ENCODE data around the gene WSB2.
A peak's percentile ranks its signal among the peaks of the same experiment; 100 is the strongest.
"Not testable (repeated sequence)": the region's sequence is repeated elsewhere in the genome, so short reads cannot be mapped to it uniquely, and the experiment has no call there.

The WSB2 gene

GRCh38 chr12:118061011-118061872, at the start of gene WSB2:
Gene WSB2, minus strand, starts transcription at chr12:118061179. Its CDS starts 131 bp downstream, at chr12:118061048.
- no peak for DNase-seq (ENCODE audit: low spot score)
- FAIRE-seq: no peak

- no peak for FAIRE-seq
These were observed 48.1 kb upstream of the WSB2 start for GRCh38 chr12:118109088-118109487.

DNA sequence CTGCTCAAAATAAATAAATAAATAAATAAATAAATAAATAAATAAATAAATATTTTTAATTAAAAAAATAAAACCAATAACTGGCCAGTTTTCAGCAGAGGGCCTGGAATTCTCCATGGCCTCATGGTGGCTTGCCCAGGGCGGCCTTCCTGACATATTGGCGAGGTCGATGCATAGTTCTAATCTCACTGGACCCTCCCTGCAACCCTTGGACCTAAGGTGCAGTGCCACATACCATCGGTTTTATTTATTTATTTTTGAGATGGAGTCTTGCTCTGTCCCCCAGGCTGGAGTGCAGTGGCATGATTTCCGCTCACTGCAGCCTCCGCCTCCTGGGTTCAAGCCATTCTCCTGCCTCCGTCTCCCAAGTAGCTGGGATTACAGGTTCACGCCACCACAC, 46.7 kb upstream of the WSB2 start:
- DNase-seq (ENCODE audit: low spot score) (no peak), FAIRE-seq (no peak)

More at GRCh38 chr12:118109088-118109487, 48.1 kb upstream of the WSB2 start:
- DNase-seq (ENCODE audit: low spot score): no peak

DNA sequence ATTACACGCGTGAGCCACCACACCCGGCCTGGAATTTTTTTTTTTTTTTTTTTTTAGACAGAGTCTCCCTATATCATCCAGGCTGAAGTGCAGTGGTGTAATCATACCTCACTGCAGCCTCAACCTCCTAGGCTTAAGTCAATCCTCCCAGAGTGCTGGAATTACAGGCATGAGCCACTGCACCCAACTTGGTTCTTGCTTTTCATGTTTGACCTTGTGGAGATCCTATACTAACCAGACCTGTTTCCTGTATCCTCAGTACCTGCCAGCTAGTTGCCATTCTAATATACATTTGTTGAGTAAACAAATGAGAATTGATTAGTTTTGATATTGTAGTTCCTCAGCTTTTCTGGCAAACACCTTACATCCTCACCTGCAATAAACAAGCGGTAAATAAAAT, 46.0 kb upstream of the WSB2 start:
- FAIRE-seq: no peak

DNA sequence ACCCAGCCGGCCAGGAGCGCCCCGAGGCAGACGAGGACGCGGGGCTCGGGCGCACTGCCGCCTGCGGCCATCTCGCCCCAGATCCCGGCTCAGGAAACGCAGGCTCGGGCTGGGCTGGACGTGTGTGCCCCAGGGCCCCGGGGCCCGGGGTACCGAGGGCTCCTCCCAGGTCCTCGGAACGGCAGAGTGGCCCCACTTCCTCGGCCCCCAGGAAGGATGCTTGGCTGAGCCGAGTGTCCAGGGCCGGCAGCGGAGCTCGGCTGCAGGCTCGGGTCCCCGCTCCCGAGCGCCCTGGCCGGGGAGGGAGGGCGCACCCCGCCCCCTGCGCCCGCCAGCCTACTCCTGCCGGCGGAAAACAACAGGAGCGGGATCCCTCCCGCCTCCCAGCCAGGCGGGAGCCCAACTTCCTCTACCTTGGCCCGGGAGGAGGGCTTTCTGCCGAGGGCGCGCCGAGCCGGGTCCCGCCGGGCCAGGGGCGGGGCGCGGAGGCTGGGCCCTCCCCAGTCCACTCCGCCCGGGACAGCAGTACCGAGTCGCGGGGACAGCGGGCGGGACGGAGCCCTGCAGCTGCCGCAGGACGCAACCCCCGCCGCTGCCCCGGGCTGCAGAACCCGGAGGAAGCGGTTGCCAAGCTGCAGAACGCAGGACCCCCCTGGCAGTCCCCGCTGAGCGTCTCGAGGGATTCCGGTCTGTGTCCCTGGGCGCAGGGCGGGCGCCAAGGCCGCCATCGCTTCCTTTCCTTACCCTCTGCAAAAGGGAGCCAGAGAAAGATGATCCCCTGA, 42.8 kb upstream of the WSB2 start, which contains the start of gene VSIG10:
Gene VSIG10 (minus strand): TSS at position 411 of the 782 bp plus-strand sequence. CDS start 340 bp downstream, at position 71.
- DNase-seq (ENCODE audit: low spot score) (peak; percentile 56), FAIRE-seq (no peak)

More for the DNA sequence above, 46.0 kb upstream of the WSB2 start:
- no peak for DNase-seq (ENCODE audit: low spot score)

- FAIRE-seq (no peak), DNase-seq (ENCODE audit: low spot score) (no peak)
These were observed 42.2 kb upstream of the WSB2 start for GRCh38 chr12:118103201-118103600.

DNA sequence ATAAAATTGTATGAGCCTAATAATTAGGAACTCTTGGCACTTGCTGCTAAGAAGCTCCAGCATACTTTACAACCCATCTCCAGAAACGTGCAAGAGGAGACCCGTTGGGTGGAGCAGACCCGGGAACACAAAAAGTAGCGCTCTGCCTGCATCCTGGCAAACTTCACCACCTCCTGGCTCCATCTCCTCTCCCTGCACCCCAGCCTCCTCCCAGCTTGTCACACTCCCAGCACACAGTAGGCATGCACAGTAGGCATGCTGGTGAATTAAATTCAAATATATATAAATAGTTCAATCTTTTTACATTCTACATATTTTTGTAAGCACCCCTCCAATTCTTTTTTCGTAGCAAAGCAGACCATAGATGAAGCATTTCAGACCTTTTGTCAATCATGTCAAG, 41.6 kb upstream of the WSB2 start:
- DNase-seq (ENCODE audit: low spot score) (no peak), FAIRE-seq (no peak)

DNA sequence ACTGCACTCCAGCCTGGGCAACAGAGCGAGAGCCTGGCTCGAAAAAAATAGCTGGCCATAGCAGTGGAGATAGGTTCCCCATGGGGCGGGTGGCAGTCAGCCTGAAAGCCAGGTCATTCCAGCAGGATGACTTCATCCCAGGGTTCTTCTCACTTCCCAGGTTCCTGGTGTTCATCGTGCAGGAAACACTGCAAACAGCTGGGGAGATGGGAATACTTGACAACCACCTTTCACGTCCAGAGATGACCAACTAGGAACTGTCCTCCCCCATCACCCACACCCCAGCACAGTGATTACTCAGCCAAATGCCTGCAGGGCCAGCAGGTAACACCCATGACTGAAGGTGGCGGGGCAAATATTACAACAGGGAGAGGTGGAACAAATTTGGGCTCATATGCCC, 41.1 kb upstream of the WSB2 start:
- peak; percentile 89 for DNase-seq (ENCODE audit: low spot score)
- FAIRE-seq: peak; percentile 90

DNA sequence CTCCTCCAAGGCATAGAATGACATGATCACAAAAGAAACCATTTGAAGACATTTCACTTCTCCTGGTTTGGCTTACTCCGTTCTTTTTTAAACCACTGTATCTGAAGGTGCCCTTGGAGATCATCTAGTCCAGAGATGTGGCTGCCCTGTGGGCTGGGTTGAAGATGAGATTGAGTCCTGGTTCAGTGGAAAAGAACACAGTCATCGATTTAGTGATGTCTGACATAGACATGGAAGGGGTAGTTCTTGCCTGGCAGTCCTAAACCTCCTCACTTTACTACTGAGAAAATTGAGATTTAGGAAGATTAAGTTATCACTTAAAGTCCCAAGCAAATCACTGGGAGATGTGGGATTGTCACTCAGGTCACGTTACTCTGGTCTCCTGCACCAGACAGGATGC, 40.1 kb upstream of the WSB2 start:
- no peak for DNase-seq (ENCODE audit: low spot score)
- FAIRE-seq: no peak

- DNase-seq (ENCODE audit: low spot score): no peak
- FAIRE-seq: no peak
These were observed 38.1 kb upstream of the WSB2 start for GRCh38 chr12:118098911-118099671.

DNA sequence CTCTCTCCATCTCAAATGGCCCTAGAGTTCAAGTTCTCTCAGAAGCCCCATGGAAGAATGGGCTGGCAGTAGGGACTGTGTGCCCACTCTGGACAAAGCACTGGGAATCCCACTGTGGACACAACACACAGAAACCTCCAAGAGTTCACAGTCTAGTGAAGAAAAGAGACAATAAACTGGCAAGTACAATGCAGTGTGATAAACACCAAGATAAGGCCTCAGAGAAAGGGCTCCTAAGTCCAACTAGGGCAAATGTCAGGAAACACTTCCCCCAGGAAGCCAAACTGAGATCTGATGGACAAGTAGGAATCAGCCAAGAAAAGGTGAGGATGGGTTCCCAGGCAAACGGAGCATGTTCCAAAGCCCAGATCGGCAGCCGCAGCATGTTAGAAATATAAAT, 37.4 kb upstream of the WSB2 start:
- DNase-seq (ENCODE audit: low spot score) (no peak), FAIRE-seq (no peak)

- DNase-seq (ENCODE audit: low spot score) (no peak), FAIRE-seq (no peak)
These were observed 33.1 kb upstream of the WSB2 start for GRCh38 chr12:118094039-118094438.

DNA sequence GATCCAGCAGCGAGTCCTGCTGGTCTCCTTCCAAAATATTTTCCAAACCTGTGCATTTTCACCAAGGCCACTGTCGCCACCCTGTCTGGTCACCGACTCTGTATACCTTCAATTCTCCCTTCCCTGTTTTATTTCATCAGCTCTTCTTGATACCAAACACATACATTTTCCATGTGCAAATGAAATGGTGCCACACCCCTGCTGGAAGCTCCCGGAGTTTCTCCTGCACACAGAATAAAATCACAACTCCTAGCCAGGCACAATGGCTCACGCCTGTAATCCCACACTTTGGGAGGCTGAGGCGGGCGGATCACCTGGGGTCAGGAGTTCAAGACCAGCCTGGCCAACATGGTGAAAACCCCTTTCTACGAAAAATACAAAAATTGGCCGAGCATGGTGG, 28.8 kb upstream of the WSB2 start:
- DNase-seq (ENCODE audit: low spot score): no peak

DNA sequence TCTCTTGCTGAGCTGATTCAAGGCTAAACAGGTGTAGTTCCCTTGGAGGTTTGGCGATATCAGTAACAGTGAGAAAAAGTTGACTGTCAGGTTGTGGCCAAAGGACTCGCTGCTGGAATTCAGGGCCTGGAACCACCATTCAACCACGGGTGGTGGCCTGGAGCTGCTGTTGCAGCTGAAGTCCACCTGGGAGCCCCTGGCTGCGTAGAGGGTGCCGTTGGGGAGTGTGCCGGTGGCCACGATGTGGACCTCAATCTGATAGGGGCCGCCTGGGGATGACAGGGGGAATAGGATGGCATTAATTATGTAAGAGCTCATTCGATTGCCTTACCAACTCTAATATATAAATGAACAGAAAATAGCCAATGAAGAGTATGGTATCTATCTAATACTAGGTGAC, 21.2 kb upstream of the WSB2 start:
- DNase-seq (ENCODE audit: low spot score) (no peak), FAIRE-seq (no peak)

More for the DNA sequence above, 28.8 kb upstream of the WSB2 start:
- no peak for FAIRE-seq

DNA sequence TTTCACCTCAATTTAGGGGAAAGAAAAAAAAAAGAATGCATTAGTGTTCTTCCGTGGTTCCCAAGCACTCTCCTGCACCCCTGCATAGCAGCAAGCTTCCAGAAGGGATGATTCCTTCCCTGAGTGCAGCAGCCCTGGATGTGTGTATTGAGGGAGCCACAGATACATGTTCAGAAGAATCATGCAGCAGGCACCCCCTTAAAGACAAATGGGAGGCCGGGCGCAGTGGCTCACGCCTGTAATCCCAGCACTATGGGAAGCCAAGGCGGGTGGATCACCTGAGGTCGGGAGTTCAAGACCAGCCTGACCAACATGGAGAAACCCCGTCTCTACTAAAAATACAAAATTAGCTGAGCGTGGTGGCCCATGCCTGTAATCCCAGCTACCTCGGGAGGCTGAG, 20.5 kb upstream of the WSB2 start:
- FAIRE-seq; DNase-seq (ENCODE audit: low spot score): not testable (repeated sequence)

DNA sequence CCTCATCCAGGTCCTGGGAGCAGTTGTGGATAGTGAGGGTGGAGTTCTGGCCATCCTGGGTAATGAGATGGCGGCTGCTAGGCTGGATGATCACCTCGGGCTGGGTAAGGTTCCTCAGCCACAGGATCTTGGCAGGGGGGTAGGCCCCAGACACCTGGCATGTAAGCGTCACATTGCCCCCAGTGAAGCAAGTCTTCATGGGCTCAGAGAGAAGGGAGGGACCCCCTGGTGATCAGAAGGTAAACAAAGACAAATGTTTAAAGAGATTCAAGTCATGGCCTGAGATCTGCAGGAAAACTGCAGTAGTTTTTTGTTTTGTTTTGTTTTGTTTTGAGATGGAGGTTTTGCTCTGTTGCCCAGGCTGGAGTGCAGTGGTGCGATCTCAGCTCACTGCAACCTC, 12.8 kb upstream of the WSB2 start:
- FAIRE-seq (no peak), DNase-seq (ENCODE audit: low spot score) (no peak)

DNA sequence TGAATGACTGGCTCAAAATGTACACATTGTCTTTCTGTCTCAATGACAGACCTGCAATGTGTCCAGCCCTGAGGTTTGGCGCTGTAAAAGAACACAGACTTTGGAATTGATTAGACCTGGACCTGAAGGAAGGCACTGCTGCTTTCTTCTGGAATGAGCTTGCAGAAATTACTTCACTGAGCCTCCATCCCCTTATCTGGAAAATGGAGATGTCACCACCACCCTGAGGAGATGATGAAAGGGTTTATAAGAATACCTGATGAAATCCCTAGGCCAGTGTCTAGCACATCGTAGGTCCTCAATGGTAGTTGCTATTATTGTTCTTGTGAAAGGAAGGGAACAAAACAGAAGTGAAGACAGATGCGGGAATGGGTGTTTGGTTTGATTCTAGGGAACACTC, 9.7 kb upstream of the WSB2 start:
- FAIRE-seq (no peak), DNase-seq (ENCODE audit: low spot score) (no peak)

DNA sequence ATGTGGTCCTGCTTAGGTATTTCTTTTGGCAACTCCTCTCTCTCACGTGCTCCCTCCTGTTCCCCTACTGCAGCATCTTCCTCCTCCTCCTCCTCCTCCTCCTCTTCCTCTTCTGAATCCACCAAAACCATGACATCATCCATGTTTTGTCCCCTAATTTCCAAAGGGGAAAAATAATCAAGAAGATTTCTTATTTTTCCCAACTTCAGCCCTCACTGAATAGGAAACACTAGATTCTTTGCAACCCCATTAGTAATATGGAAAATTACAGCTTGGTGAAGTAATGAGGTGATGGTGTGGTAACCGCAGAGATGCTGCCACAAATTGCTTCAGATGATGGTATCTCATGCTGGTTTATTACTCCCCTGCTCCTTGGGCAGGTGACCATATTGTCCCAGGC, 7.5 kb upstream of the WSB2 start:
- DNase-seq (ENCODE audit: low spot score) (no peak), FAIRE-seq (no peak)

GRCh38 chr12:118065380-118065779, 4.4 kb upstream of the WSB2 start:
- no peak for FAIRE-seq
- no peak for DNase-seq (ENCODE audit: low spot score)

- no peak for FAIRE-seq
- no peak for DNase-seq (ENCODE audit: low spot score)
These were observed 3.6 kb upstream of the WSB2 start for GRCh38 chr12:118064608-118065007.

- FAIRE-seq: no peak
- DNase-seq (ENCODE audit: low spot score): no peak
These were observed 2.8 kb upstream of the WSB2 start for GRCh38 chr12:118063576-118064391.
